GM18508 (cell line): ENCODE data around the gene ZNF397.

ENCODE experiments used
- ATAC-seq: cut with Tn5 transposase; IDR thresholded peaks from one replicate; pipeline ENCODE4 v1.9.1; 2021; ENCODE audit warnings: moderate number of reproducible peaks; ENCODE audit not compliant: insufficient read depth, unreplicated experiment

The ZNF397 gene

GRCh38 chr18:35289727-35290093 lies 48.9 kb downstream of the ZNF397 start:
- ATAC-seq: no peak

DNA sequence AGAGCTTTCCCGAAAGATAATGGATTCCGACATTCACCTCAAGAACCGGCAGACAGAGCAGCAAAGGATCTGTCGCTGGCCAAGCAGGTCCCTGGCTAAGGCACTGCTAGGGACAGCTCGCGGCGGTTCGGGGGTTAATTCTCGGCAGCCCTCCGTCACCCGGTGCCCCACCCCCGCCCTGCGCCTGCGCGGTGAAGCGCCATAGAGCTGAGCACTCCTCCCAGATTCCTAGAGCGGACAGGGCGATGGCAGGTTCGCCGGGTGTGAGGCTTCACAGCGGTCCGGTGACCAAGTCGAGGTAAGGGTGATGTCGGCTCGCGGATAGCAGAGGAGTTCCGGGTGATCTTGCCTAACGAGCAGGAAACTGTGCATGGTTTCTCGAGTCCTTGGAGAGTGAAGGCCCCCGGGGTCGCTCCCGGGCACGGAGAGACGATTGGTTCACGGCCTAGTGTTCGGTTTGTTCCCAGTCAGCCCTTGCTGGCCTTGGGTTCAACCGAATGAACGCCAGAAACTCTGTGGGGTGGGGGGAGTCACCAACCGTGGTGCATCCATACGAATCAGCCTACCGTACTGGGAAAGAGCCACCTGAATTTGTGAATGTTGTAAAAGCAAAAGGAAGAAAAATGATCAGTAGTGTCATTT lies 49.4 kb downstream of the ZNF397 start, which contains the start of gene ZSCAN30:
ZSCAN30 (minus strand) TSS at position 136 of the 642 bp plus-strand sequence. CDS start 25,877 bp downstream, outside the sequence.
- peak; percentile 79 for ATAC-seq

- ATAC-seq: no peak
These were observed 50.3 kb downstream of the ZNF397 start for GRCh38 chr18:35291166-35291565.

GRCh38 chr18:35296060-35296459 lies 55.2 kb downstream of the ZNF397 start:
- no peak for ATAC-seq

DNA sequence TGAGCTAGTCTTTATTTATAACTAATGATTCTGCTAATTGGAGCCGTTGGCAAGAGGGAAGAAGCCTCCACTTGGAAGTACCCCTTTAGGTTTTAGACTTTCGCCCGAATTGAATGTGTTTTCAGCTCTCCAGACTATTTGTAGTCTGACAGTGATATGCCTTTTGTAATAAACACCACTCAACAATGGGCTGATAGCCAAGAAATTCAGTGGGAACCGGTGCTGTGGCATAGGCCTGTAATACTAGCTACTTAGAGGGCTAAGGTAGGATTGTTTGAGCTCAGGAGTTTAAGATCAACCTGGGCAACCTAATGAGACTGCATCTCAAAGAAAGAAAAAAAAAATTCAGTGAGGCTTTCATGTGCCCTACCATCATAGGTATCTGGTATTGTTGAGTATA lies 62.8 kb downstream of the ZNF397 start:
- no peak for ATAC-seq

DNA sequence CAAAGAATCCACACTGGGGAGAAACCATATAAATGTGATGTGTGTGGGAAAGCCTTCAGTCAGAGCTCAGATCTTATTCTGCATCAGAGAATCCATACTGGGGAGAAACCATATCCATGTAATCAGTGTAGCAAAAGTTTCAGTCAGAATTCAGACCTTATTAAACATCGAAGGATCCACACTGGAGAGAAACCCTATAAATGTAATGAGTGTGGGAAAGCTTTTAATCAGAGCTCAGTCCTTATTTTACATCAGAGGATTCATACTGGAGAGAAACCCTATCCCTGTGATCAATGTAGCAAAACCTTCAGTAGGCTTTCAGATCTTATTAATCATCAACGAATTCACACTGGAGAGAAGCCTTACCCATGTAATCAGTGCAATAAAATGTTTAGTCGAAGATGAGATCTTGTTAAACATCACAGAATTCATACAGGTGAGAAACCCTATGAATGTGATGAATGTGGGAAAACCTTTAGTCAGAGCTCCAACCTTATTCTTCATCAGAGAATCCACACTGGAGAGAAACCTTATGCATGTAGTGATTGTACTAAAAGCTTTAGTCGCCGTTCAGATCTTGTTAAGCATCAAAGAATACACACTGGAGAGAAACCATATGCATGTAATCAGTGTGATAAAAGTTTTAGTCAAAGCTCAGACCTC lies 65.9 kb downstream of the ZNF397 start:
- no peak for ATAC-seq
